ENCODE measurements around the gene GRM7. TPM values are rescaled to one million over a fixed set of nuclear protein-coding genes. Genes with fewer than 3 reads are reported as not detected.

GRM7 gene
- total and polyA plus RNA-seq, 9 donors, result 0.18 to 0.85 (median 0.26) TPM; not detected in 3

GRCh38 chr3:7203969-7204847 is 343.3 kb downstream of the GRM7 start:
- no peaks in the 10 kb centered on the region for H3K36me3 ChIP-seq
- no peaks in the 10 kb centered on the region for H3K27me3 ChIP-seq
- no peak overlapping the region for H3K4me3 ChIP-seq
- WGBS, 3 donors, result 85 to 89% (median 87%) methylated on average over 5 of the region's 5 CpGs
- H3K27ac ChIP-seq, result no peak overlapping the region
- no peaks in the 10 kb centered on the region for H3K9me3 ChIP-seq
- no peaks in the 10 kb centered on the region for H3K4me1 ChIP-seq (ENCODE audit: insufficient read depth)
- TF ChIP-seq CTCF (IDR thresholded peaks at IDR 0.05) (no peak), POLR2A (IDR thresholded peaks at IDR 0.05) (no peak), EP300 (IDR thresholded peaks at IDR 0.05) (no peak)
- intact Hi-C loops (cut with DNase I), result no loop called here
- no peak for DNase-seq

GRCh38 chr3:7204848-7205156 is 343.9 kb downstream of the GRM7 start:
- intact Hi-C loops (cut with DNase I), result no loop called here
- no peak for TF ChIP-seq CTCF (IDR thresholded peaks at IDR 0.05)
- no peak for TF ChIP-seq EP300 (IDR thresholded peaks at IDR 0.05)
- TF ChIP-seq POLR2A (IDR thresholded peaks at IDR 0.05), result no peak
- H3K4me3 ChIP-seq, result no peak overlapping the region
- H3K36me3 ChIP-seq, result no peaks in the 10 kb centered on the region
- no peaks in the 10 kb centered on the region for H3K9me3 ChIP-seq
- WGBS, 3 donors, result 12 to 33% (median 27%) methylated on average over 2 of the region's 2 CpGs
- no peak for DNase-seq
- H3K4me1 ChIP-seq (ENCODE audit: insufficient read depth), result no peaks in the 10 kb centered on the region
- H3K27me3 ChIP-seq, result no peaks in the 10 kb centered on the region
- no peak overlapping the region for H3K27ac ChIP-seq

- H3K4me3 ChIP-seq, result peak overlapping the region; percentile 23
- intact Hi-C loops (cut with DNase I), result no loop called here
- no peak overlapping the region for H3K27ac ChIP-seq
- H3K9me3 ChIP-seq, result no peaks in the 10 kb centered on the region
- DNase-seq, result no peak
- 6 to 15% (median 8%) methylated on average over 4 of the region's 4 CpGs for WGBS, 3 donors
- H3K4me1 ChIP-seq (ENCODE audit: insufficient read depth), result no peaks in the 10 kb centered on the region
- TF ChIP-seq CTCF (IDR thresholded peaks at IDR 0.05) (no peak), EP300 (IDR thresholded peaks at IDR 0.05) (no peak), POLR2A (IDR thresholded peaks at IDR 0.05) (no peak)
- H3K27me3 ChIP-seq, result no peaks in the 10 kb centered on the region
- no peaks in the 10 kb centered on the region for H3K36me3 ChIP-seq
Observed at GRCh38 chr3:7205535-7205934, 344.6 kb downstream of the GRM7 start.

- no peaks in the 10 kb centered on the region for H3K27me3 ChIP-seq
- intact Hi-C loops (cut with DNase I), result no loop called here
- peak overlapping the region; percentile 23 for H3K4me3 ChIP-seq
- no peak for DNase-seq
- H3K27ac ChIP-seq, result no peak overlapping the region
- WGBS, 3 donors, result 9 to 18% (median 10%) methylated on average over 4 of the region's 4 CpGs
- H3K9me3 ChIP-seq, result no peaks in the 10 kb centered on the region
- H3K36me3 ChIP-seq, result no peaks in the 10 kb centered on the region
- H3K4me1 ChIP-seq (ENCODE audit: insufficient read depth), result no peaks in the 10 kb centered on the region
- TF ChIP-seq EP300 (IDR thresholded peaks at IDR 0.05), result no peak
- TF ChIP-seq CTCF (IDR thresholded peaks at IDR 0.05), result no peak
- no peak for TF ChIP-seq POLR2A (IDR thresholded peaks at IDR 0.05)
Observed at GRCh38 chr3:7205962-7206361, 345.0 kb downstream of the GRM7 start.
